ENCODE data around the gene NFIX.

GRCh38 chr19:13097033-13097462 is 101.8 kb downstream of the NFIX start:
- TF ChIP-seq, protein P1, sequence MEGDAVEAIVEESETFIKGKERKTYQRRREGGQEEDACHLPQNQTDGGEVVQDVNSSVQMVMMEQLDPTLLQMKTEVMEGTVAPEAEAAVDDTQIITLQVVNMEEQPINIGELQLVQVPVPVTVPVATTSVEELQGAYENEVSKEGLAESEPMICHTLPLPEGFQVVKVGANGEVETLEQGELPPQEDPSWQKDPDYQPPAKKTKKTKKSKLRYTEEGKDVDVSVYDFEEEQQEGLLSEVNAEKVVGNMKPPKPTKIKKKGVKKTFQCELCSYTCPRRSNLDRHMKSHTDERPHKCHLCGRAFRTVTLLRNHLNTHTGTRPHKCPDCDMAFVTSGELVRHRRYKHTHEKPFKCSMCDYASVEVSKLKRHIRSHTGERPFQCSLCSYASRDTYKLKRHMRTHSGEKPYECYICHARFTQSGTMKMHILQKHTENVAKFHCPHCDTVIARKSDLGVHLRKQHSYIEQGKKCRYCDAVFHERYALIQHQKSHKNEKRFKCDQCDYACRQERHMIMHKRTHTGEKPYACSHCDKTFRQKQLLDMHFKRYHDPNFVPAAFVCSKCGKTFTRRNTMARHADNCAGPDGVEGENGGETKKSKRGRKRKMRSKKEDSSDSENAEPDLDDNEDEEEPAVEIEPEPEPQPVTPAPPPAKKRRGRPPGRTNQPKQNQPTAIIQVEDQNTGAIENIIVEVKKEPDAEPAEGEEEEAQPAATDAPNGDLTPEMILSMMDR (IDR thresholded peaks at IDR 0.05; ENCODE audit: low read depth, low read length): no peak
- TF ChIP-seq EZH2phosphoT487 (IDR thresholded peaks at IDR 0.05; ENCODE audit: low read depth): no peak

Measured in OCI-LY3 (cell line).